Fibroblast of upper back skin (primary cell): ENCODE data around the gene ATF7.

Experiments used
- DNase-seq: peaks from one replicate; pipeline ENCODE4 v3.0.0-alpha.2; 2013

Gene ATF7

DNA sequence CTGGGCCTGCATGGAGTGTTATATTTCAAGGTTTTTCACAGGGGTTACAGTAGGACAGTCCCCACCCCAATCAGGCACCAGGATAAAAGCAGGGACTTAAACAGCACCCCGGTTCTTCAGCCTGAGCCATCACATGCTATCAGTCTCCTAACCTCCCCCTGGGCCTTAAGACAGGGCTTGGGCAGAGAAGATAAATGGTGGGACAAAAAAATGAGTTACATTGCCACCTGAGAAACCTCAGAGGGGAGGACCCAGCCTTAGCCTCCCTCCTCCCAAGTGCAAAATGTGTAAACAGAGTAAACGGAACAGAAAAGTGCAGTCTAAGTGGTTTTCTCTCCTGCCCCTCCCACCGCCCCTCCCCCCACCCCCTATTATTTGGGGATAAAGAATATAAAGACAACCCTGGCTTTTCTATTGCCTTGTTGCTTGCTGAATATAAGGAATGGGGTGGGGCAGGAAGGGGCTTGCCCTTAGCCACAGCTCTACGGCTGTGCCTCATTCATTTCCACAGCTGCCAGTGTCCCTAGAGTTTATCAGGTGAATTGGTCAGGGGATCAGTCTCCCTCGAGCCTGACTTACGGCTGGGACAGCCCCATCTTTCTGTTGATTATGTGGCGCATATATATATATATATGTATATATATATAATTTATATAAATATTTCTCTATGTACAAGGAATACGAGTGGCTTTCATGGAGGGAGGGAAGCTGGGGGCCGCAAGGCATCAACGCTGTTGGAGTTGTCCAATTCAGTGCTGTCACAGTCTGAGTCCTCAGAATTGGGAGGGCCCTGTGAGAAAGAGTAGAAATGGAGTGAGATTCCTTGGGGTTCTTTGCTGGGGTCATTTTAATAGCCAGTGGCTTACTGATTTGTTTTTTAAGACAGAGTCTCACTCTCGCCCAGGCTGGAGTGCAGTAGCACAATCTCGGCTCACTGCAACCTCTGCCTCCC is 145.4 kb downstream of the ATF7 start:
- DNase-seq: no peak

DNA sequence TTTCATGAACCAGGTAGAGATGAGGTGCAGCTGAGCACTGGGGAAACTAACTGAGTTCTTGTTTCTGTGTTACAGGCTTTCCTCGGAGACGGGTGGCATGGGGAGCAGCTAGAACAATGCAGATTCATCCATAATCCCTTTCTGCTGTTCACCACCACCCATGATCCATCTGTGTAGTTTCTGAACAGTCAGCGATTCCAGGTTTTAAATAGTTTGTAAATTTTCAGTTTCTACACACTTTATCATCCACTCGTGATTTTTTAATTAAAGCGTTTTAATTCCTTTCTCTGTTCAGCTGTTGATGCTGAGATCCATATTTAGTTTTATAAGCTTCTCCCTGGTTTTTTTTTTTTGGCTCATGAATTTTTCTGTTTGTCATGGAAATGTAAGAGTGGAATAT is 146.9 kb downstream of the ATF7 start:
- DNase-seq: no peak

DNA sequence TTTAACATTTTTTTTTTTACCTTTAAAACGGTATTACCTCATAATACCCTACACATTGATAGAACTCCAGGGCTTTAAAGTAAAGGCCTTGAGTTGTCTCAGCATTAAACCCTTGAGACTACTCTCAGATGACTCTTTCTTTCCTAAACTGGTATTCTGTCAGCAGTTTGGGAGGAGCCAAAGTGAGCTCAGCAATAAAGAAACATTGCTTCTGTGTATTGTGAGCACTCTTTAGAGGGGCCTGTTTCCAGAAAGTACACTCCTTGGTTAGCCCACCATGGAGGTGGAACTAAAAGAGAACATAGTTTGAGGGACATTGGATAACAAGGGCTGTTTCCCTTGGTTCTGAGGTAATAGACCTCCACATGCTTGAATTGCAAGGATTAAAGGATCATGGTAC is 147.3 kb downstream of the ATF7 start:
- DNase-seq: no peak

DNA sequence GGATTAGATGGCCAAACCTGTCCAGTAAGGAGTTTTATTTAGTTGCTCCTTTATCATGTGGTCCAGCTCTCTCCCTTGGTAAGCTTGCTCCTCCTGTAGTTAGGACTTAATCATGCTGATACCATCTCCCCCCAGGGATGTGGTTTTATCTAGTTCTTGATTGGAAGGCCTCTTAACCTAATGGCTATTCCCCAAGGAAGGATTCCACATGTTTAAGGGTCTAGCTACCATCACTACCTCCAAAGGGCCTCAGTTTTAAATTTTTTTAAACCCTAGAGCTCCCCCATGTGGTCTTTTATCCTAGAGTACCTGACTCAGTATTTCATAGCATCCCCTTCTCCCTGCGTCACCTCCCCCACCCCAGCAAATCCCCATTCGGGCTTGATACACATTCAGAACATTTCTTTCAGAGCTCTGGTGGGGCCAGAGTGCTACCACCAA is 149.4 kb downstream of the ATF7 start:
- peak; percentile 46 for DNase-seq

DNA sequence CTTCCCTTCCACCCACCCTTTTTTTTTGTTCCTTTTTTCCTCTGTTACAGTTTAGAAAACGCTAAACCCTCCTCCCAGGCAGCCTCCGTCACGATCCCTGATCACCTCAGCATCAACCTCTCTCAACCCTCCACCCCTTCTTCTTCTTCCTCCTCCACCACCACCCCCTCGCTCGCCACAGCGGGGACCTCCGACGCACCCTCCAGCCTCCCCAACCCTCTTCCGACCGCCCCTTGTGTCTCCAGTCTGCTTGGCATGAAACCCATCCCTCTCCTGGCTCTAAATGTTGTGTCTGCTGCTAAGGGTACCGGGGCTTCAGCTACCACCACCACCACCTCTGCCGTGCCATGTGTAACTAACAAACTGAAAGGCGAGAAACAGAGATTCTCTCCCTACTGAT is 151.4 kb downstream of the ATF7 start:
- DNase-seq: no peak

DNA sequence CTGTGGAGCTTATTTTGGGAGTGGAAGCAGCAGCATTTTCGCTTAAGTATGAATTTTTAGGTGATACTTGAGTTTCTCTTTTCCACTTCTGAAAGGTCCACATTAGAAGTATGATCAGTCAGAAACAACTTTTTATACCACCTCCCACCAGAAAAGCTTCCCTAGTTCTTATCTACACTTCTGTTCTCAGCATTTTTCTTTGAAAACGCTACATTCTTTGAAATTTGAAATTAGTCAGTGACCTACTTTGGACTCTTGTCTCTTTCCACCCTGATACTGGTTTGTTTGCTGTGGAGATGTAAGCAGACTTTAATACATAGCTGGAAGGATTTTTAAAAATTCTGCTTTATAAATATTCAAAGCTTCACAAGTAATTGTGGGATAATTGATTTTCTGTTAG is 152.1 kb downstream of the ATF7 start:
- DNase-seq: no peak

DNA sequence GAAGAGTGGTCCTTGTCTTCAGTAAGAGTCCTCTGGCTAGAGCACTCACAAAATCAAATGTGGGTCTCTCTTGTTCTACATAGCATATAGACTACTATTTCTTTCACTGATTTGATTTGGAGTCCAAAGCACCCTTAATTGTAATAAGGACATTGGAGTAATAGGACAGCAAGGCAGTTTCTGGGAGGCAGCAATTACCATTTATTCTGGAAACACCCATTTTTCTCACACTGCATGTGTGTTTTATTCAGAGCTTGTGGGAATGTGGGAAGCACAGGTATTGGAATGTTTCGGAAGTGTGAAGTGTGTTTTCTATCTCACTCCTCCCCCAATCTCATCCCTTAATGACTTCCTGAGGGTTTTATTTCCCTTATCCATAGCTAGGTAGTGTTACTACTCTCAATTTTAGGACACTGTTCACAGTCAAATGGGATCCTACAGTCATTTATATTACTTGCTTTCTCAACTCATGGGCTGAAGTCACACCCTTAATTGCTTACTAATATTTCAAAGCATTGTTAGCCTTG is 154.1 kb downstream of the ATF7 start:
- no peak for DNase-seq

DNA sequence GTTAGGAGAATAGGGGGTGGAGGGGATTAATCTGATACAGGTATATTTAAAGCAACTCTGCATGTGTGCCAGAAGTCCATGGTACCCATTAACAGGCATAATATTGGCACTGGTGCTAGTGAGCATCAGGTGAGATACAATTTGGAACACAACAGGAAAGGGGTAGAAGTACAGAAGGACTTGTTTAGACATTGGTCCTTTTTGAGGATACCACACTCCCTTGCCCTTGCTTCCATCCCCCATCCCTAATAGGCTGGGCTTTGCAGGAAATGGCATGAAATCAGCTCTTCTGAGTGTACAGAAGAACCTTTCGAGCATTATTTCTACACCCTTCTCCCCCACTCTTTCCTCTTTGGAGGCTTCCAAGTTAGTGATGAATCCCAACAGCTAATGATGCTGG is 157.9 kb downstream of the ATF7 start:
- no peak for DNase-seq

DNA sequence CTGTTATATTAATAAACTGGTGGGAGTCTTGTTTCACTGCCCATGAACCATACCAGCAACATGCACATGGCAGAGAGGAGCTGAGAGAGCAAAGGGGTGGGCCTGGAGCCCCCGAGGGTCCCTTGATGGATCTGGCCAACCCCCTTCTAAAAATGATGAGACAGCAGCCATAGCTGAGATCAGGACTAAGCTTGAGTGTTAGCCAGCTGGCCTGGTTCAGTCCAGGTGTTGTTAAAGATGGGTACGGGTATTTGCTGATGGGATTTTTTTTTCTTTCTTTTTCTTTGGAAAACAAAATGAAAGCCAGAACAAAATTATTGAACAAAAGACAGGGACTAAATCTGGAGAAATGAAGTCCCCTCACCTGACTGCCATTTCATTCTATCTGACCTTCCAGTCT is 158.3 kb downstream of the ATF7 start:
- DNase-seq: no peak

DNA sequence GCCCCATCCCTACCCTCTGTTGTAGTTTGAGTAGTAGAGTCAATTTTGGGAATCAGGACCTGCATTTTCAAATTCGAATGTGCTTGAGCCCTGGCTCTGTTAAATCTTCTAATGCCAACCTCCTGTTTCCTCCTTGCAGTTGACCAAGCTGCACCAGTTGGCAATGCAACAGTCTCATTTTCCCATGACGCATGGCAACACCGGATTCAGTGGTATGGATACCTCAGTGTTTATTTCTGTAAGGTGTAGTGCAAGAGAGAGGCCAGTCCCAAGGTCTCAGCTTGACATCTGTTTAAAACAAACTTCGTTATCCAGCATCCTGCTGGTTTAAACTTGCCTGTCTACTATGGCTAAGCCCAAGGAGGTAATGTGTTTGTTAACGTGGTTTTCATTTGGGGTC is 159.1 kb downstream of the ATF7 start:
- DNase-seq: no peak

DNA sequence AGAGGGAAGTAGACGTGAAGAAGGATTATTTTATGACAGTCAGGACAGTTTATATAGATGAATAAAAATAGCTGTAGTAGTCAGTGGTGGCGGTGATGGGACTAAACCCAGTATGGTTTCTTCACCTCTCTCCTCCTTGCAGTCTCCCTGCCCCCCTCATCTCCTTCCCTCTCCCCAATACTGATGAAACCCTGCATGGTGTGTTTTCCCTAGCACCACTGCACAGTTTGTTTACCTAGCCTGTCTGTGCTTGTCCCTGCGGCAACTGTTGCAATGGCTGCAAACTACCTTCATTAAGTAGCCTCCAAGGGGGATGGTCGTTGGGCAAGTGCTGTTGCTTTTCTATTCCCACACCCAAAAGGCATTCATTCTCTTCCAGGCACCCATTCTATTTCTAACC is 159.5 kb downstream of the ATF7 start:
- no peak for DNase-seq

DNA sequence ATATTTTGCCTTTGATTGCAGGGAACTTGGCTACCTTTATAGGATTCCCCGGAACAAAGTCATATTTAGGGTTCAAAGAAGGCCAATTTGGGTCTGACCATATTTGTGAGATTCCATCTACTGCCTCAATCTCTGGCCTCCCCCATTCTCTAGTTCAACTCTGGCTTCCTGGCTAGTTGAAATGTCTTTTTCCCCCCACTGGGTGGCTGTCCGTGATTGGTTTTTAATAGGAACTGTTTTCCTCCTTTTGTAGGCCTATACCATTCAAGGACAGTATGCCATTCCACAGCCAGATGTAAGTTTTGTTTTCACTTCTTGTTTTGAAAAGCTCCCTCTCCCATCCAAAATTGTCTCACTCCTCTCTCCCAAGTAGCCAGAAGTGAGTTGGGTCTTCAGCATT is 160.5 kb downstream of the ATF7 start:
- DNase-seq: no peak

DNA sequence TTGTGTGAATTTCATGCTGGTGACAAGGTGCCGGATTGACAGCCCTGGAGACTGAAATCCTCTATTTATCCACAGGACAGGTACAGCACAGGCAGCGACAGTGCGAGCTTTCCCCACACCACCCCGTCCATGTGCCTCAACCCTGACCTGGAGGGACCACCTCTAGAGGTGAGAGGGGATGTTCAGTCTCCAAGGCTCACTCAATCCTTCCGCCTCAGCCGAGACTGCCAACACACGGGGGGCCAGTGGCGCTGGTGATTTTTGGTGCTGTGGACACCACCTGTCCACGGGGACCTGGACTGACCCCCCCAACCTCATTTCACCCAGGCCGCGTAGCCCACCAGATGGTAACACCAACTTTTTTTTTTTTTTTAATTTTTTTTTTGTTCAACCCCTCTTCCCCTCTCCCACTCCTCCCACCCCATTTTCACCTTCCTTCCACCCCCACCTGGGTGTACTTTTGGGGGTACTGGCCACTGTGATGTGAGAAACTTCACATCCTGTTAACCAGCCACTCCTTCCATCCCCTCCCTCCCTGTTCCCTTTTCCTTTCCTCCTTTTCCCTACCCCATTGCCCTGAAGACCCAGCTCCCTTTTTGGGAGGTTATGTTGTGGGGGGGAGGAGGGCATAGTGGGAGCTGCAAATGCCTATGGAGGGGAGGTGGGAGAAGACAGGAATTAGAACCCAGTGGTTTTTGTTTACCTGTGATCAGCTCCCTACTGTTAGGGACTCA is 161.3 kb downstream of the ATF7 start:
- DNase-seq: no peak

DNA sequence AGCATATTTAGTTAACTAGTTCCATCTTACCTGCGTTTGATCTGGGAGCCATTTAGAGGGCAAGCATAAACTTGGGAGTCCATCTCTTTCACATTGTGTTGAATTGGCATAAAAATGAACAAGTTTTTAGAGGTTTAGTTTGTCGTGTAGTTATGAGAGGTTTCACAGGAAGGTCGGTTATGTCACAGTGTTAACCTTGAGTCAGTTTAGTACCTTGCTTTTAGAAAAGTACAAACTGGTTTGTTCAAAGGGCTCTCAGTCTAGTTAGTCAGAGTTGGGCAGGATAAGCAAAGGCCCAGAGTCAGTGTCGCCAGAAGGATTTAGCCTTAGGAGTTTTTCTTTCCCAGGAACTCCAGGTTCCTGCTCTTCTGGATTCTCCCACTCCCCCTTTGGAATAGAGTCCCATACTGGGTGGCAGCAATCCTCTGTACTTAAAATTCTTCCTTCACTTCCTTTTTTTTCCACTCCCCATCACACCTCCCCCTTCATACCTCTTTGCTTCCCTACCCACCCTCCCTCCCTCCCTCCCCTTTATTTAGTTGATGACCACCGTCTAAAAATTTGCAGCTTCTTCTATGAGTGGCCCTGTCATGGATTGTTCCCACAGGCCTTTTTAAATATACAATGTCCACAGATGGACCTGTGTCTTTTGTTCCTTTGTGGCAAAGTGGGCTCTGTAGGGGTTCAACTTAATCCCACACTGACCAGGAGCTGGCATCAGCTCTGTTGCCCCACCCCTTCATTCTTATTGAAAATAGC is 162.2 kb downstream of the ATF7 start:
- no peak for DNase-seq

DNA sequence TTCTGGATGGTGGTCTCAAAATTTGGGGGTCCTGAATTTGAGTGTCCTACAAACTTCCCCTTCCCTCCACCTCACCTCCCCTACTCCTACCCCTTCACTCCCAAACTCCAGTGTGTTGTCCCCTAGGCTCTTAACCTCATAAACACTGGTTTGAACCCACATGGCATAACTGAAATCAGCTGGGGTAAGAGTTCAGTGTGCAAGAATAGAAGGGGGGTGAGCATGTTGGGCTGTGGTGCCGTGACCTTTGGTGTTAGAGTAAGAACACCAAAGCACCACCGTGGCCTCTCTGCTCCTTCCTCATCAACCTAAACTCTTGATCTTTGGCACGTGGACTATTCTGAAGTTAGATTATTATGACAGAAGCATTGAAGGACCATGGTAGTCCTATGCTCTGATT is 163.2 kb downstream of the ATF7 start:
- DNase-seq: no peak

DNA sequence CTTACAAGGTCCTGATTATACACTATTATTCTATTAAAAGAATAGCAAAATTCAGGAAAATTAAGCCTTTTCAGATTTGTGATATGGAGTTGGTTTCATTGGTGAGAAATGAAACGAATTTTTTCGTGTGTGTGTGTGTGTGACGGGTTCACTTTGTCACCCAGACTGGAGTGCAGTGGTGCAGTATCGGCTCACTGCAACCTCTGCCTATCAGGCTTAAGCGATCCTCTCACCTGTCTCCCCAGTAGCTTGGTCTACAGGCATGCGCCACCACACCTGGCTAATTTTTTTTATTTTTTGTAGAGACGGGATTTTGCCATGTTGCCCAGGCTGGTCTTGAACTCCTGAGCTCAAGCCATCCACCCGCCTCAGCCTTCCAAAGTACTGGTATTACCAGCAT is 164.6 kb downstream of the ATF7 start:
- no peak for DNase-seq

DNA sequence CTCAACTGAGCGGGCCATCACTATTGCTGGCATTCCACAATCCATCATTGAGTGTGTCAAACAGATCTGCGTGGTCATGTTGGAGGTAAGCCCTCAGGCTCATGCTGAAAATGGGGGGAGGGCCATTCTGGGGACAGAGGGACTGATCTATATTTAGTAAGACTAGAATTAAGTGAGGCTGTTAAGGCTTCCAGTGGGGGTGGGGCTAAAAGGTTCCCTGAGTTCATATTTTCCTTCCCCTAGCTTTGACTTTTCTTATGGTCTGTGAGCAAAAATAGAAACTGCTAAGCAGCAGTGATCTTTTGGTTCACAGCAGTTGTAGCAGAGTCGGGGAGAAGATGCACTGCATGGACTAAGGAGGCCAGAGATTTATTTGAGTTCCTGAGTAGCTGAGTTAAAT is 165.1 kb downstream of the ATF7 start:
- DNase-seq: no peak

DNA sequence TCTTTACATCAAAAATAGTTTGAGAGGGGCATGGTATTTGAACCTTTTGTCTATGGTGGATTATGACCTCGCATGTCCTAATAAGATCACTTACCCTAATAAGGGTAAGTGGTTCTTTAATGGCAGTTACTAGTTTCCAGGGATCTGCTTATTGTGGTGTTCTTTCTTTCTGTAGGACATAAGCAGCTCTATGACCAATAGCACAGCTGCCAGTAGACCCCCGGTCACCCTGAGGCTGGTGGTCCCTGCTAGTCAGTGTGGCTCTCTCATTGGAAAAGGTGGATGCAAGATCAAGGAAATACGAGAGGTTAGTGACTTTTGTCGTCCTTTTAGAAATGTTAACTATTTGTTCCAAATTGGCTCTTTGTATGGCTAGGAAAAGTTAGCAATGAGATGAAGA is 167.1 kb downstream of the ATF7 start:
- no peak for DNase-seq
